Uterus (tissue), 2 donors: ENCODE data around the gene MEIG1.

Experiments
- POLR2A ChIP-seq, 2 donors: fragments of 450-650 bp; IDR thresholded peaks; one replicate each; pipeline ENCODE4 v1.6.1; 2016; ENCODE audit warnings: antibody characterized with exemption in 2 of 2, mild to moderate bottlenecking in 1 of 2, moderate library complexity in 1 of 2
- TF ChIP-seq, protein P1 (sequence below), 4 experiments: fragments of 200-600 bp in 2 of 4; fragments of 450-650 bp in 2 of 4; sonication (generic) in 2 of 4; IDR thresholded peaks; one replicate each; pipeline ENCODE4 v1.5.1; 2016 to 2019; ENCODE audit warnings: antibody characterized with exemption in 4 of 4, mild to moderate bottlenecking in 2 of 4, moderate library complexity in 1 of 4

DNA sequence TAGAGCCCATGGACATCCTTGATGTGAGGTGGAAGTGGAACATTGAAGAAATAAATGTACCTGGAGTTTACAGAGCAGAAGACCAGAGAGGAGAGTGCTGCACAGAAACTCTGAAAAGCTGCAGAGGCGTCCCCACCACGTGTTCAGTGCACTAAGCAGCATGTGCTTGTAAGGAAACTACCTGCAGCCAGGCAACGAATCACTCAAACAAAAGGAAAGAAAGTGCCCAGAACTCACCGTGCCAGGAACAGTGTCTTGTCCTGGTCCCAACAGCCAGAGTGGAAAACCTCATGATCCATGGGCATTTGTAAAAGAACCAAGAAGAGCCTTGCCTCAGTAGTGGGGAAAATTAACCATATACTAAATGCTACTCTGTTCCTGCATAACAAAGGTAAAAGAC, 48.2 kb upstream of the MEIG1 start:
- TF ChIP-seq, protein P1, sequence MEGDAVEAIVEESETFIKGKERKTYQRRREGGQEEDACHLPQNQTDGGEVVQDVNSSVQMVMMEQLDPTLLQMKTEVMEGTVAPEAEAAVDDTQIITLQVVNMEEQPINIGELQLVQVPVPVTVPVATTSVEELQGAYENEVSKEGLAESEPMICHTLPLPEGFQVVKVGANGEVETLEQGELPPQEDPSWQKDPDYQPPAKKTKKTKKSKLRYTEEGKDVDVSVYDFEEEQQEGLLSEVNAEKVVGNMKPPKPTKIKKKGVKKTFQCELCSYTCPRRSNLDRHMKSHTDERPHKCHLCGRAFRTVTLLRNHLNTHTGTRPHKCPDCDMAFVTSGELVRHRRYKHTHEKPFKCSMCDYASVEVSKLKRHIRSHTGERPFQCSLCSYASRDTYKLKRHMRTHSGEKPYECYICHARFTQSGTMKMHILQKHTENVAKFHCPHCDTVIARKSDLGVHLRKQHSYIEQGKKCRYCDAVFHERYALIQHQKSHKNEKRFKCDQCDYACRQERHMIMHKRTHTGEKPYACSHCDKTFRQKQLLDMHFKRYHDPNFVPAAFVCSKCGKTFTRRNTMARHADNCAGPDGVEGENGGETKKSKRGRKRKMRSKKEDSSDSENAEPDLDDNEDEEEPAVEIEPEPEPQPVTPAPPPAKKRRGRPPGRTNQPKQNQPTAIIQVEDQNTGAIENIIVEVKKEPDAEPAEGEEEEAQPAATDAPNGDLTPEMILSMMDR (IDR thresholded peaks at IDR 0.05) = no peak
- TF ChIP-seq POLR2A (IDR thresholded peaks at IDR 0.05) = no peak
